ENCODE measurements around the gene STX16.

- TF ChIP-seq CTCF (IDR thresholded peaks at IDR 0.05) (no peak), POLR2AphosphoS5 (IDR thresholded peaks at IDR 0.05) (no peak), POLR2A (IDR thresholded peaks at IDR 0.05) (no peak)
These were observed 26.7 kb downstream of the STX16 start for GRCh38 chr20:58677808-58678207.

Measured in sigmoid colon (tissue), 4 donors.